ENCODE measurements around the gene C1orf198.

Gene C1orf198, protein sequence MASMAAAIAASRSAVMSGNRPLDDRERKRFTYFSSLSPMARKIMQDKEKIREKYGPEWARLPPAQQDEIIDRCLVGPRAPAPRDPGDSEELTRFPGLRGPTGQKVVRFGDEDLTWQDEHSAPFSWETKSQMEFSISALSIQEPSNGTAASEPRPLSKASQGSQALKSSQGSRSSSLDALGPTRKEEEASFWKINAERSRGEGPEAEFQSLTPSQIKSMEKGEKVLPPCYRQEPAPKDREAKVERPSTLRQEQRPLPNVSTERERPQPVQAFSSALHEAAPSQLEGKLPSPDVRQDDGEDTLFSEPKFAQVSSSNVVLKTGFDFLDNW

DNA sequence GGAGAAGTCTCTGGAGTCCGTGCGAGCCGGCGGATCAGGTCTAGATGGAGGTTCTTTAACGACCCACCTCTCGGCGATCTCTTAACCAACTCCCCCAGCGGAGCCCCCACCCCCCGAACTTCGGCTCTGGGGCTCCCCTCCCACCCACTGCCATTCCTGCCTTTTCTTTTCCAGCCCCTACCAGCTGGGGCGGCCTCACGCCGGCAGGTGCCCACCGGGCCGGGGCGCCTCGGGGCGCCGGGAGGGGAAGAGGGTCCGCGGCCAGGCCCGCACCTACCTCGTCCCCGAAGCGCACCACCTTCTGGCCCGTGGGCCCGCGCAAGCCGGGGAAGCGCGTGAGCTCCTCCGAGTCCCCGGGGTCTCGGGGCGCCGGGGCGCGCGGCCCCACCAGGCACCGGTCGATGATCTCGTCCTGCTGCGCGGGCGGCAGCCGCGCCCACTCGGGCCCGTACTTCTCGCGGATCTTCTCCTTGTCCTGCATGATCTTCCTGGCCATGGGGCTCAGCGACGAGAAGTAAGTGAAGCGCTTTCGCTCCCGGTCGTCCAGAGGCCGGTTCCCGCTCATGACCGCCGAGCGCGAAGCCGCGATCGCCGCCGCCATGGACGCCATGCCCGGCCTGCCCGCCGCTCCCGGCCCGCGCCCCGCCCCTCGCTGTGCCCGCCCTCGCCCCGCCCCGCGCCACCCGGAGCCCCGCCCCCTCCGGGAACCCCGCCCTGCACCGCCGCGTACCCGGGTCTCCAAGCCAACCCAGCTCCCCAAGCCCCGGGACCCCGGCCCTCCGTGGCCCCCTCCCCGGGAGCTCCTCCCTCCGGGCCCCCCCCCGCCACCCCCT is at the start of gene C1orf198:
C1orf198 (minus strand) TSS at position 619 of the 833 bp plus-strand sequence; CDS start at position 610, 9 bp downstream.
- peak within 1 kb of the TSS; percentile 81 for H3K4me3 ChIP-seq (ENCODE audit: low read depth, low read length)
- TF ChIP-seq, protein P1, sequence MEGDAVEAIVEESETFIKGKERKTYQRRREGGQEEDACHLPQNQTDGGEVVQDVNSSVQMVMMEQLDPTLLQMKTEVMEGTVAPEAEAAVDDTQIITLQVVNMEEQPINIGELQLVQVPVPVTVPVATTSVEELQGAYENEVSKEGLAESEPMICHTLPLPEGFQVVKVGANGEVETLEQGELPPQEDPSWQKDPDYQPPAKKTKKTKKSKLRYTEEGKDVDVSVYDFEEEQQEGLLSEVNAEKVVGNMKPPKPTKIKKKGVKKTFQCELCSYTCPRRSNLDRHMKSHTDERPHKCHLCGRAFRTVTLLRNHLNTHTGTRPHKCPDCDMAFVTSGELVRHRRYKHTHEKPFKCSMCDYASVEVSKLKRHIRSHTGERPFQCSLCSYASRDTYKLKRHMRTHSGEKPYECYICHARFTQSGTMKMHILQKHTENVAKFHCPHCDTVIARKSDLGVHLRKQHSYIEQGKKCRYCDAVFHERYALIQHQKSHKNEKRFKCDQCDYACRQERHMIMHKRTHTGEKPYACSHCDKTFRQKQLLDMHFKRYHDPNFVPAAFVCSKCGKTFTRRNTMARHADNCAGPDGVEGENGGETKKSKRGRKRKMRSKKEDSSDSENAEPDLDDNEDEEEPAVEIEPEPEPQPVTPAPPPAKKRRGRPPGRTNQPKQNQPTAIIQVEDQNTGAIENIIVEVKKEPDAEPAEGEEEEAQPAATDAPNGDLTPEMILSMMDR (IDR thresholded peaks at IDR 0.05; ENCODE audit: control insufficient read depth, extremely low read depth, insufficient read depth), result no peak
- DNase-seq (ENCODE audit: low read depth), result no peak

DNA sequence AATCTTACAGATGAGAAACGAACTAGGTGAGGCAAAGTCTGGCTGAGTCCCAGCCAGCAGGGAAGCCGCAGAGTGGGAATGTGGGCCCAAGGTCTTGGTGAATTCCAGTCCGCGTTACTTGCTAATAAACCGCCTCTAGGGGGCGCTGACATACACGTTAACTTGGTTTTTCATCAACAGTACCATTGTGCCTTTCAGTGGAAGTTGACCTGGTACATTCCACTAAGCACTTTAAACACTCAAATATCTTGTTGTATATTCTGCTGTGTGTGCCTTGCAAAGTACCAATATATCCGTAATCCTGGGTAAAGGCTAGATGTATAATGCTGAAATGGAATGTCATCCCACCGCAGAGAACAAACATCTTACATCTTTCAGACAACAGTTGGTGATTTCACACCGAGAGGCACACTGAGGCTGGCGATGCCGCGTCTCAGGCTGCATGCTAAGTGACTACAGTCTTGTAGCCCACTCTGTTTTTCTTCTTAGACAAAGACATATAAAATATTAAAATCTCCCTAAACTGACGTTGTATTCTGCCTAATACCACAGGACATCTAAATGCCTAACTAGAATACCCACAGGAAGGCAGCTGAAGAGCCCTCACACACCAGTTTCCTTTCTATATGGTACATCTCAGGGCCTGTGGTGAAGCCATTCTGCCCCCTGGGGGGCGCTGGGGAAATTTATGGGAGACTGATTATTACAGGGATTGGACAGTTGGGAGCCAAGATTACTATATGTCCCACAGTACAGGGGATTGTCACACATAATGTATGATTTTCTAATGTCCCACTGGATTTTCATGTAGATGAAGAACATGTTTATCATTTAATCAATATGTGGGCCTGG is 49.2 kb upstream of the C1orf198 start:
- DNase-seq (ENCODE audit: low read depth), result peak; percentile 58
- H3K4me3 ChIP-seq (ENCODE audit: low read depth, low read length), result no peak overlapping the region
- TF ChIP-seq, protein P1 (IDR thresholded peaks at IDR 0.05; ENCODE audit: control insufficient read depth, extremely low read depth, insufficient read depth), result peak; percentile 75

DNA sequence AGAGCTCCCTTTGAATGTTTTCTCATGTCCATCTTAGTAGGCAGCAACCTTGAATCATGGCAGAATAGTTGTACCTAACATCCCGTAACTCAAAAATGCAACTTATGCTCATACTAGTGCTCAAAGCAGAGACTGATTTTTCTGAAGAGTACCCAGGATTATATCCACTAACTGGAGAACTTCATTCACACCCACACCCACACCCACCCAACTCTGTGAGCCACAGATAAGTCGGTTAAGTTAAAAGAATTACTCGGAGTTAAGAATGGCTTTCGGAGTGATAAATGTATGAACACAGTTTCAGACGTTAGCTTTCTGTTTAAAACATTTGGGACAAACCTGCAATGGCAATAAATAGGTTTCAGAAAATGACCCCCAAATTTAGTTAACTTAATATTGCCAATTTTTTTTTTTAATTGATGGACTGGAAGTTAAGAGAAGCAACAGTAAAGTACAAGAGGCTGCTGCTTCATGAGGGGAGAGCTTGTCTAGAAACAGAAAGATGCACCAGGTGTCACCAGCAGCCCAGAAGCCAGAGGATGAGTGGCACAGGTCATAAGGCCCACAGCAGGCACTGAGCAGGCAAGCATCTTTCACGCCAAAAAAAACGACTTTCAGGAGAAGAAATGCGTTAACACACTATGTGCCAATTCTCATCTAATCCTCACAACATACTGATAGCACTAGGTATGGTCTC is 48.4 kb upstream of the C1orf198 start:
- no peak overlapping the region for H3K4me3 ChIP-seq (ENCODE audit: low read depth, low read length)
- TF ChIP-seq, protein P1 (IDR thresholded peaks at IDR 0.05; ENCODE audit: control insufficient read depth, extremely low read depth, insufficient read depth), result no peak
- no peak for DNase-seq (ENCODE audit: low read depth)

DNA sequence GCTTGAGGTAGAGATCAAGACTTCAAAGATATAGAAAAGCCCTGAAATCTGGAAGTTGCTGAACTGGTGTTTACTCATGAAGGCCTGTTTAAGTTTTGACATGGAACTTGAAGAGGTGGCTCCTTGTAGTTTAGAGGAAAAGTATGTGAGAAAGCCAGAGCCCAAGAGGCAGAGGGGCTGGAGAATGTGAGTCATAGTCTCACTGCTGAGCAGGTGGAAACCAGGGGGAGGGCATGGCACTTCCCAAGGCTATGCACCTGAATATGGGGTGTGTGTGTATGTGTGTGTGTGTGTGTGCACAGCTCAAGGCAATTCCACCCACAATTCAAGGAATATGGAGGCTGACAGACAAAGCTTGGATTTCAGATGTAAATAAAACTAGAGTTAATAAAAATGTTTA is 46.8 kb upstream of the C1orf198 start:
- no peak overlapping the region for H3K4me3 ChIP-seq (ENCODE audit: low read depth, low read length)
- TF ChIP-seq, protein P1 (IDR thresholded peaks at IDR 0.05; ENCODE audit: control insufficient read depth, extremely low read depth, insufficient read depth), result no peak
- no peak for DNase-seq (ENCODE audit: low read depth)

DNA sequence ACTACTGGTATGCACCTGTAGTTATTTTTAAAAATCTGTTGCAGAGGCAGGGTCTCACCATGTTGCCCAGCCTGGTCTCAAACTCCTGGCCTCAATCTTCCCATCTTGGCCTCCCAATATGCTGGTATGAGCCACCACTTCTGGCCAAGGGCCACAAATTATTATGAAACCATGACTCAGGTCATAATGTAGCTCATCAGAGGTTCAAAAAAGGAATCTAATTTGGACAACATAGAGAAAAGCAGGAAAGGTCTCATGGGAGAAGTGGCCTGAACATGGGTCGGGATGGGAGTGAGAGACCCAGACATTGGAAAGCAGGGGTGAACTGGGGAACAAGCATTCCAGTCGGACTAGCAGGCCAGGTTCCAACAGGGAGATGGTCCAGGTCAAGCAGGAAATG is 45.2 kb upstream of the C1orf198 start:
- H3K4me3 ChIP-seq (ENCODE audit: low read depth, low read length), result no peak overlapping the region
- TF ChIP-seq, protein P1 (IDR thresholded peaks at IDR 0.05; ENCODE audit: control insufficient read depth, extremely low read depth, insufficient read depth), result no peak
- no peak for DNase-seq (ENCODE audit: low read depth)

DNA sequence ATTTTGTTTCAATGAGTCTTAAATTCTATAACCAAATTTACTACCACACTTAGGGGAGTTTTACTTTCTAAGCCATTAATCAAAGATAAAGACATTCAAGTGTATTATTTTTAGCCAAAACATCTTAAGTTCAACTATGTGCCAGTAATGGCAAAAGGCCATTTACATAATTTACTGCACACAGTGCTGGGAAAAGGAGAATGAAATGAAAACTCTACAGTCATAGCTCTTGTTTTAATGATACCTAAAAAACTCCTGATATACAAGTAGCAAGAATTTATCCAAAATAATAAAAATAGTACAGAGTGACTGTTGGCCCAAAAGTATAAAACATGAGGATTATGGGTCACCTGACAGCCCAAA is 42.4 kb upstream of the C1orf198 start:
- TF ChIP-seq, protein P1 (IDR thresholded peaks at IDR 0.05; ENCODE audit: control insufficient read depth, extremely low read depth, insufficient read depth), result no peak
- H3K4me3 ChIP-seq (ENCODE audit: low read depth, low read length), result no peak overlapping the region
- DNase-seq (ENCODE audit: low read depth), result no peak
